Lower leg skin (tissue), 3 donors: ENCODE measurements around the gene KAZN.

ENCODE experiments used
- CTCF ChIP-seq, 3 donors: fragments of 450-650 bp; IDR thresholded peaks; one replicate each; pipeline ENCODE4 v1.5.1; 2016; ENCODE audit warnings: antibody characterized with exemption in 3 of 3, mild to moderate bottlenecking in 3 of 3, moderate library complexity in 2 of 3
- POLR2A ChIP-seq, 2 donors: fragments of 450-650 bp; IDR thresholded peaks; one replicate each; pipeline ENCODE4 v1.6.1; 2016 to 2017; ENCODE audit warnings: antibody characterized with exemption in 2 of 2, mild to moderate bottlenecking in 1 of 2, moderate library complexity in 1 of 2

GRCh38 chr1:14977338-14977931, 378.9 kb downstream of the KAZN start:
- TF ChIP-seq POLR2A (IDR thresholded peaks at IDR 0.05) (no peak), CTCF (IDR thresholded peaks at IDR 0.05) (no peak)
